Stimulated activated CD8-positive, alpha-beta memory T cell treated with anti-CD3 and anti-CD28 coated beads, Interleukin-2, amount 100 ng/mL, for 1 hour (primary cell): ENCODE data around the gene AMBN.
"Not testable (repeated sequence)": the region's sequence is repeated elsewhere in the genome, so short reads cannot be mapped to it uniquely, and the experiment has no call there.

Source experiments
- DNase-seq, 2 donors: peaks; one replicate each; pipeline ENCODE4 v3.0.0-alpha.2; 2020; ENCODE audit warnings: low read depth in 2 of 2

Gene AMBN

GRCh38 chr4:70607334-70607853 is 15.3 kb downstream of the AMBN start:
- no peak for DNase-seq

GRCh38 chr4:70608324-70608723 is 16.3 kb downstream of the AMBN start:
- no peak for DNase-seq

GRCh38 chr4:70613306-70614183 is 21.5 kb downstream of the AMBN start:
- DNase-seq, result no peak

GRCh38 chr4:70614184-70614555 is 22.1 kb downstream of the AMBN start:
- no peak for DNase-seq

- no peak for DNase-seq
Measured at GRCh38 chr4:70619288-70619687, 27.2 kb downstream of the AMBN start.

- no peak for DNase-seq
Measured at GRCh38 chr4:70619778-70620177, 27.7 kb downstream of the AMBN start.

- DNase-seq, result no peak
Measured at GRCh38 chr4:70623323-70623722, 31.3 kb downstream of the AMBN start.

- no peak for DNase-seq
Measured at GRCh38 chr4:70624226-70624793, 32.3 kb downstream of the AMBN start.

- DNase-seq, result no peak
Measured at GRCh38 chr4:70627620-70628019, 35.6 kb downstream of the AMBN start.

GRCh38 chr4:70628444-70628843 is 36.4 kb downstream of the AMBN start, which contains the start of gene ENAM:
Gene ENAM (plus strand): TSS chr4:70628744. CDS start chr4:70629501, 757 bp downstream.
- DNase-seq, result no peak

GRCh38 chr4:70629469-70630090 is 37.5 kb downstream of the AMBN start:
- no peak for DNase-seq

- no peak for DNase-seq
Measured at GRCh38 chr4:70630162-70630561, 38.1 kb downstream of the AMBN start.

- no peak for DNase-seq
Measured at GRCh38 chr4:70632028-70632427, 40.0 kb downstream of the AMBN start.

- no peak for DNase-seq
Measured at GRCh38 chr4:70634482-70634881, 42.4 kb downstream of the AMBN start.

- DNase-seq, result no peak
Measured at GRCh38 chr4:70637239-70637913, 45.3 kb downstream of the AMBN start.

GRCh38 chr4:70640192-70640591 is 48.1 kb downstream of the AMBN start:
- no peak for DNase-seq

GRCh38 chr4:70650741-70651140 is 58.7 kb downstream of the AMBN start:
- not testable (repeated sequence) for DNase-seq

- DNase-seq, result no peak
Measured at GRCh38 chr4:70651864-70652506, 59.9 kb downstream of the AMBN start.

- no peak for DNase-seq
Measured at GRCh38 chr4:70654605-70655011, 62.6 kb downstream of the AMBN start.
